ENCODE data around the gene PSME1. TPM values are rescaled to one million over a fixed set of nuclear protein-coding genes. Genes with fewer than 3 reads are reported as not detected.

PSME1 gene
- total and polyA plus RNA-seq, 10 of the 15 experiments (the other 5 are each of a cell fraction or from before 2014, with no cell fraction given) = 250 to 1,378 (median 412) TPM

DNA sequence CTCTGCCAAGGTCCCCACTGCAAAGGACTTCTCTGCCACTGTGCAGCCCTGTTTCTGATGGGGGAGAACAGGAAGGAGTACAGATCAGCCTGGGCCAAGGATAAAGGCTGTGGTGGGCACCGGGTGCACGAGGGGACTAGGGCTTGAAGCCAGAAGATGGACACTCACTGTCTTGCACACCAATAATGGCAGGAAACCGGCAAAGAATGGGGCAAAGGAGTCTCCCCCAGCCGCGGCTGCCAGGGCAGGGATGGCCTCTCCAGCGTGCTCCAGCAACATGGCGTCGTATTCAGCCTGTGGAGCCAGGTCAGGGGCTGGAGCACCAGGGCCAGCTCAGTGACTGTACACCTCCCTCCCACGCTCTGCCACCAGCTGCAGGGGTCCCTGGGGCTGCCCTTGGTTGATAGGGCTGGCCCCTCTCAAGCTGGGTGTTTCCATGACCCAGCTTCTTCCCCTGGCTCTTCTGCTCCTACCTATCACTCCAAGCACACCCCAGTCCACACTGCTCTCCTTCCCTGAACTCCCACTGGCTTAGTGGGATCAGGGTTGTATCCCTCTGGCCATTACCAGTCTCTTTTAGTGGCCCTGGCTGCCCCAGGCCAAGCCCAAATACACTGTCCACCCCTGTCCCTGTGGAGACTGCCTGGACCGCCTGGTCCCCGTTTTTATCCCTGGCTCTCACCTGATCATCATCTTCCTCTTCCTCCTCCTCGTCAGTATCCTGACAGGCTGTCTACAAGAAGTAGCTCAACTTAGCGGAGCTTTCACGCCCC is 46.3 kb downstream of the PSME1 start (continued):
- no peak for TF ChIP-seq PAX5 (IDR thresholded peaks at IDR 0.05; ENCODE audit: borderline replicate concordance, low read depth, low read length)
- TF ChIP-seq RCOR1 (conservative IDR thresholded peaks at IDR 0.05; ENCODE audit: low read depth, low read length) = no peak
- TF ChIP-seq CBFB (IDR thresholded peaks at IDR 0.05; ENCODE audit: low read depth) = peak; percentile 6; the same call in 1 of the 2 replicates
- TF ChIP-seq CUX1 (IDR thresholded peaks at IDR 0.05; ENCODE audit: insufficient replicate concordance, low read depth, low read length) = no peak
- TF ChIP-seq YY1 (IDR thresholded peaks at IDR 0.05; ENCODE audit: low read depth, low read length) = 0 out of 2 replicates have a peak, but pooled peaks have one; percentile 13
- no peak for TF ChIP-seq LARP7 (IDR thresholded peaks at IDR 0.05)
- TF ChIP-seq NFYB (IDR thresholded peaks at IDR 0.05; ENCODE audit: insufficient read depth, low read depth, low read length) = no peak
- no peak for TF ChIP-seq IRF3 (IDR thresholded peaks at IDR 0.05)
- TF ChIP-seq SIN3A (IDR thresholded peaks at IDR 0.05; ENCODE audit: low read depth, low read length) = no peak
- TF ChIP-seq HCFC1 (IDR thresholded peaks at IDR 0.05; ENCODE audit: low read length) = no peak
- no peak for TF ChIP-seq RAD51 (IDR thresholded peaks at IDR 0.05)
- no peak for TF ChIP-seq EZH2 (IDR thresholded peaks at IDR 0.05; ENCODE audit: borderline replicate concordance, control insufficient read depth, low read depth, low read length)
- TF ChIP-seq ESRRA (IDR thresholded peaks at IDR 0.05; ENCODE audit: low read length) = no peak
- TF ChIP-seq, protein P1, sequence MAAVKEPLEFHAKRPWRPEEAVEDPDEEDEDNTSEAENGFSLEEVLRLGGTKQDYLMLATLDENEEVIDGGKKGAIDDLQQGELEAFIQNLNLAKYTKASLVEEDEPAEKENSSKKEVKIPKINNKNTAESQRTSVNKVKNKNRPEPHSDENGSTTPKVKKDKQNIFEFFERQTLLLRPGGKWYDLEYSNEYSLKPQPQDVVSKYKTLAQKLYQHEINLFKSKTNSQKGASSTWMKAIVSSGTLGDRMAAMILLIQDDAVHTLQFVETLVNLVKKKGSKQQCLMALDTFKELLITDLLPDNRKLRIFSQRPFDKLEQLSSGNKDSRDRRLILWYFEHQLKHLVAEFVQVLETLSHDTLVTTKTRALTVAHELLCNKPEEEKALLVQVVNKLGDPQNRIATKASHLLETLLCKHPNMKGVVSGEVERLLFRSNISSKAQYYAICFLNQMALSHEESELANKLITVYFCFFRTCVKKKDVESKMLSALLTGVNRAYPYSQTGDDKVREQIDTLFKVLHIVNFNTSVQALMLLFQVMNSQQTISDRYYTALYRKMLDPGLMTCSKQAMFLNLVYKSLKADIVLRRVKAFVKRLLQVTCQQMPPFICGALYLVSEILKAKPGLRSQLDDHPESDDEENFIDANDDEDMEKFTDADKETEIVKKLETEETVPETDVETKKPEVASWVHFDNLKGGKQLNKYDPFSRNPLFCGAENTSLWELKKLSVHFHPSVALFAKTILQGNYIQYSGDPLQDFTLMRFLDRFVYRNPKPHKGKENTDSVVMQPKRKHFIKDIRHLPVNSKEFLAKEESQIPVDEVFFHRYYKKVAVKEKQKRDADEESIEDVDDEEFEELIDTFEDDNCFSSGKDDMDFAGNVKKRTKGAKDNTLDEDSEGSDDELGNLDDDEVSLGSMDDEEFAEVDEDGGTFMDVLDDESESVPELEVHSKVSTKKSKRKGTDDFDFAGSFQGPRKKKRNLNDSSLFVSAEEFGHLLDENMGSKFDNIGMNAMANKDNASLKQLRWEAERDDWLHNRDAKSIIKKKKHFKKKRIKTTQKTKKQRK (IDR thresholded peaks at IDR 0.05; ENCODE audit: low read depth, low read length) = no peak
